ENCODE measurements around the gene HOXA5.

- peak; percentile 88 for TF ChIP-seq CTCF (tag by site-specific recombination; IDR thresholded peaks at IDR 0.05)
- TF ChIP-seq ZSCAN4 (tag by site-specific recombination; IDR thresholded peaks at IDR 0.05) = no peak
- no peak for TF ChIP-seq ZBTB44 (tag by site-specific recombination; IDR thresholded peaks at IDR 0.05)
- TF ChIP-seq ZNF366 (tag by site-specific recombination; conservative IDR thresholded peaks at IDR 0.05) = no peak
- TF ChIP-seq ZNF561 (tag by site-specific recombination; IDR thresholded peaks at IDR 0.05; ENCODE audit: borderline replicate concordance) = no peak
- no peak for TF ChIP-seq OVOL3 (tag by site-specific recombination; IDR thresholded peaks at IDR 0.05)
- TF ChIP-seq ZNF138 (tag by site-specific recombination; IDR thresholded peaks at IDR 0.05; ENCODE audit: borderline replicate concordance) = no peak
- no peak for TF ChIP-seq ZNF530 (tag by site-specific recombination; IDR thresholded peaks at IDR 0.05; ENCODE audit: low read depth)
- no peak for TF ChIP-seq ZNF280D (tag by site-specific recombination; IDR thresholded peaks at IDR 0.05)
- no peak for TF ChIP-seq GFI1B (tag by site-specific recombination; IDR thresholded peaks at IDR 0.05)
- no peak for TF ChIP-seq ZNF214 (tag by site-specific recombination; IDR thresholded peaks at IDR 0.05; ENCODE audit: borderline replicate concordance)
- no peak for TF ChIP-seq KLF7 (tag by site-specific recombination; IDR thresholded peaks at IDR 0.05; ENCODE audit: borderline replicate concordance)
- TF ChIP-seq ZNF423 (tag by site-specific recombination; IDR thresholded peaks at IDR 0.05) = no peak
- TF ChIP-seq YY1 (tag by site-specific recombination; IDR thresholded peaks at IDR 0.05) = peak; percentile 78
These were observed 17.2 kb upstream of the HOXA5 start for GRCh38 chr7:27160546-27161213.
